ENCODE measurements around the gene VPS26C. TPM values are rescaled to one million over a fixed set of nuclear protein-coding genes. Genes with fewer than 3 reads are reported as not detected.
"Not testable (repeated sequence)": the region's sequence is repeated elsewhere in the genome, so short reads cannot be mapped to it uniquely, and the experiment has no call there.

The VPS26C gene
- total and polyA plus RNA-seq, 2 experiments from 2014 or later: 29.9 to 45.0 TPM

- Histone ChIP-seq H3K9me3 (ENCODE audit: low read depth) (no peaks in the 10 kb centered on the region), H3K36me3 (no peaks in the 10 kb centered on the region), H3K27me3 (no peaks in the 10 kb centered on the region), H3K4me3 (no peak overlapping the region), H3K4me1 (ENCODE audit: low read depth) (peaks cover 8% of the 10 kb centered on the region), H3K27ac (no peak overlapping the region)
- DNase-seq (ENCODE audit: low read depth in 1 of 2, low spot score in 1 of 2): no peak
- no peak for TF ChIP-seq CTCF (IDR thresholded peaks at IDR 0.05; ENCODE audit: low read depth, low read length)
Observed at GRCh38 chr21:37292041-37292440, 24.9 kb upstream of the VPS26C start.

GRCh38 chr21:37283191-37283710, 16.1 kb upstream of the VPS26C start:
- H3K27ac ChIP-seq; H3K9me3 ChIP-seq (ENCODE audit: low read depth); H3K4me1 ChIP-seq (ENCODE audit: low read depth); H3K27me3 ChIP-seq; H3K36me3 ChIP-seq; DNase-seq (ENCODE audit: low read depth in 1 of 2, low spot score in 1 of 2); H3K4me3 ChIP-seq: not testable (repeated sequence)

- not testable (repeated sequence) for H3K4me1 ChIP-seq (ENCODE audit: low read depth); H3K4me3 ChIP-seq; H3K9me3 ChIP-seq (ENCODE audit: low read depth); H3K36me3 ChIP-seq; H3K27me3 ChIP-seq; H3K27ac ChIP-seq; DNase-seq (ENCODE audit: low read depth in 1 of 2, low spot score in 1 of 2)
Observed at GRCh38 chr21:37282602-37283001, 15.5 kb upstream of the VPS26C start.

GRCh38 chr21:37281993-37282392, 14.9 kb upstream of the VPS26C start:
- H3K36me3 ChIP-seq: no peaks in the 10 kb centered on the region
- H3K4me1 ChIP-seq (ENCODE audit: low read depth): no peaks in the 10 kb centered on the region
- H3K27me3 ChIP-seq: no peaks in the 10 kb centered on the region
- no peaks in the 10 kb centered on the region for H3K9me3 ChIP-seq (ENCODE audit: low read depth)
- DNase-seq (ENCODE audit: low read depth in 1 of 2, low spot score in 1 of 2): no peak
- no peak for TF ChIP-seq CTCF (IDR thresholded peaks at IDR 0.05; ENCODE audit: low read depth, low read length)
- no peak overlapping the region for H3K27ac ChIP-seq
- no peak overlapping the region for H3K4me3 ChIP-seq

- no peak for DNase-seq (ENCODE audit: low read depth in 1 of 2, low spot score in 1 of 2)
- H3K4me3 ChIP-seq: no peak overlapping the region
Observed at GRCh38 chr21:37281579-37281978, 14.4 kb upstream of the VPS26C start.

GRCh38 chr21:37279271-37279670, 12.1 kb upstream of the VPS26C start:
- H3K27me3 ChIP-seq; DNase-seq (ENCODE audit: low read depth in 1 of 2, low spot score in 1 of 2); H3K4me3 ChIP-seq; H3K4me1 ChIP-seq (ENCODE audit: low read depth); H3K27ac ChIP-seq; H3K9me3 ChIP-seq (ENCODE audit: low read depth); H3K36me3 ChIP-seq: not testable (repeated sequence)

More at GRCh38 chr21:37281579-37281978, 14.4 kb upstream of the VPS26C start:
- Histone ChIP-seq H3K4me1 (ENCODE audit: low read depth) (no peaks in the 10 kb centered on the region), H3K27me3 (no peaks in the 10 kb centered on the region), H3K36me3 (no peaks in the 10 kb centered on the region), H3K27ac (no peak overlapping the region), H3K9me3 (ENCODE audit: low read depth) (no peaks in the 10 kb centered on the region)
- TF ChIP-seq CTCF (IDR thresholded peaks at IDR 0.05; ENCODE audit: low read depth, low read length): no peak

GRCh38 chr21:37278199-37278598, 11.1 kb upstream of the VPS26C start:
- Histone ChIP-seq H3K27ac (no peak overlapping the region), H3K27me3 (no peaks in the 10 kb centered on the region), H3K4me1 (ENCODE audit: low read depth) (no peaks in the 10 kb centered on the region), H3K4me3 (no peak overlapping the region), H3K9me3 (ENCODE audit: low read depth) (no peaks in the 10 kb centered on the region), H3K36me3 (no peaks in the 10 kb centered on the region)
- DNase-seq (ENCODE audit: low read depth in 1 of 2, low spot score in 1 of 2): no peak
- TF ChIP-seq CTCF (IDR thresholded peaks at IDR 0.05; ENCODE audit: low read depth, low read length): no peak
